SK-N-SH treated with all-trans-retinoic acid at 6 μM for 48 hours (cell line): ENCODE results near the gene BOD1L1.

Experiments
- ARNTL ChIP-seq: fragments of 450-650 bp; formaldehyde crosslinking; IDR thresholded peaks from 2 replicates; pipeline ENCODE4 v1.5.0; 2020; ENCODE audit warnings: low read depth, mild to moderate bottlenecking, moderate library complexity, borderline replicate concordance
- CSDC2 ChIP-seq: fragments of 250-450 bp; sonication (Bioruptor Pico); IDR thresholded peaks from 2 replicates; pipeline ENCODE4 v1.5.0; 2020; ENCODE audit warnings: mild to moderate bottlenecking, moderate library complexity
- OSR1 ChIP-seq: fragments of 250-450 bp; sonication (Bioruptor Pico); IDR thresholded peaks from 2 replicates; pipeline ENCODE4 v1.8.0; 2022; ENCODE audit warnings: moderate library complexity, mild to moderate bottlenecking, inconsistent platforms
- TOX ChIP-seq: fragments of 250-450 bp; sonication (Bioruptor Pico); IDR thresholded peaks from 2 replicates; pipeline ENCODE4 v1.8.0; 2021; ENCODE audit warnings: mild to moderate bottlenecking, moderate library complexity, borderline replicate concordance
- ZFP3 ChIP-seq: fragments of 250-450 bp; sonication (Bioruptor Pico); IDR thresholded peaks from 2 replicates; pipeline ENCODE4 v1.5.0; 2020; ENCODE audit warnings: mild to moderate bottlenecking, moderate library complexity
- ZFP30 ChIP-seq: fragments of 450-650 bp; formaldehyde crosslinking; IDR thresholded peaks from 2 replicates; pipeline ENCODE4 v1.5.0; 2022; ENCODE audit warnings: mild to moderate bottlenecking, moderate library complexity
- ZNF70 ChIP-seq: fragments of 450-650 bp; formaldehyde crosslinking; IDR thresholded peaks from 2 replicates; pipeline ENCODE4 v1.5.0; 2020; ENCODE audit warnings: mild to moderate bottlenecking, moderate library complexity
- ZNF8 ChIP-seq: fragments of 450-650 bp; formaldehyde crosslinking; IDR thresholded peaks from 2 replicates; pipeline ENCODE4 v1.5.0; 2020; ENCODE audit warnings: mild to moderate bottlenecking, moderate library complexity

DNA sequence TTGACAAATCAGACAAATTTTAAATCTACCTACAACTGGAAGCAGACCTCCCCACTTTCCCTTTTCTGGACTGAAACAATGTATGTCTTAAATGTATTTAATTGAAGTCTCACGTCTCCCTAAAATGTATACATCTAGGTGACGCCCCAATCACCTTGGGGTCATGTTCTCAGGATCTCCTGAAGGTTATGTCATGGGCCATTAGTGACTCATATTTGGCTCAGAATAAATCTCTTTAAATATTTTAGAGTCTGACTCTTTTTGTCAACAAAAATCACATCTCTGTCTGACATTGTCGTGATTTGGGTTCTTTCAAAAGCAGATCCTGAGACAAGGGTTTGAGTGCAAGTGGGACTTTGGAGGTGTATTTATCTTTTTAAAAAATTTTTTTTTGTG is 26.2 kb upstream of the BOD1L1 start:
- TF ChIP-seq ZNF8 (CRISPR knock-in tag) (no peak), ARNTL (CRISPR knock-in tag) (no peak), CSDC2 (CRISPR knock-in tag) (no peak), TOX (no peak), OSR1 (CRISPR knock-in tag) (no peak), ZFP30 (CRISPR knock-in tag) (no peak), ZFP3 (CRISPR knock-in tag) (no peak), ZNF70 (CRISPR knock-in tag) (no peak)
